B cell (primary cell): ENCODE data around the gene P2RX7. TPM values are rescaled to one million over a fixed set of nuclear protein-coding genes. Genes with fewer than 3 reads are reported as not detected.

Source experiments
- ATAC-seq: fragments of 200-7000 bp; cut with Tn5 transposase; one replicate; pipeline ENCODE4 v1.10.0; 2021; ENCODE audit warnings: low read depth, mild to moderate bottlenecking, moderate number of reproducible peaks, moderate library complexity
- CTCF ChIA-PET: fragments of 350-600 bp; sonication (Branson Sonifier 250); formaldehyde crosslinking; loops from one replicate; lab custom pipeline; 2021; ENCODE audit warnings: antibody characterized with exemption, inconsistent platforms; lab: Charles Lee
- POLR2A ChIA-PET: fragments of 350-600 bp; sonication (Branson Sonifier 250); formaldehyde crosslinking; loops from one replicate; lab custom pipeline; 2021; ENCODE audit warnings: antibody characterized with exemption; lab: Charles Lee
- DNase-seq: peaks from one replicate; pipeline ENCODE4 v3.0.0; 2013
- H2AFZ ChIP-seq: 2 replicates; pipeline ENCODE4 v1.6.1; 2012; ENCODE audit warnings: mild to moderate bottlenecking, low read depth, low read length; ENCODE audit not compliant: insufficient read depth, poor library complexity, severe bottlenecking
- H3K27ac ChIP-seq, 2 donors: 1 replicate in 1 of 2; 2 replicates in 1 of 2; pipeline ENCODE4 v1.5.1; 2012 to 2013; ENCODE audit warnings: low read length in 2 of 2, mild to moderate bottlenecking in 2 of 2, moderate library complexity in 1 of 2
- H3K27me3 ChIP-seq, 4 experiments: fragments of 200-600 bp in 1 of 4; sonication (generic) in 1 of 4; replicated peaks in 1 of 4; 1 replicate in 2 of 4; 2 replicates in 2 of 4; pipeline versions ENCODE4 v1.6.1 to v1.7.0; 2013 to 2016; ENCODE audit warnings: low read length in 3 of 4, mild to moderate bottlenecking in 2 of 4, mixed read lengths in 1 of 4, moderate library complexity in 1 of 4; ENCODE audit not compliant: insufficient read depth in 4 of 4, control insufficient read depth in 3 of 4; ENCODE audit errors: control extremely low read depth in 1 of 4
- H3K36me3 ChIP-seq, 2 experiments: replicated peaks in 1 of 2; 1 replicate in 1 of 2; 2 replicates in 1 of 2; pipeline versions ENCODE4 v1.6.1 to v1.7.1; 2013; ENCODE audit warnings: low read length in 1 of 2; ENCODE audit not compliant: insufficient read depth in 2 of 2, control insufficient read depth in 1 of 2; ENCODE audit errors: control extremely low read depth in 1 of 2, extremely low read depth in 1 of 2
- H3K4me1 ChIP-seq, 2 donors: fragments of 200-600 bp in 1 of 2; sonication (generic) in 1 of 2; 1 replicate in 1 of 2; 2 replicates in 1 of 2; pipeline versions ENCODE4 v1.5.1 to v1.6.1; 2013 to 2017; ENCODE audit warnings: low read length in 2 of 2; ENCODE audit not compliant: control insufficient read depth in 2 of 2, insufficient read depth in 2 of 2
- H3K4me2 ChIP-seq: replicated peaks from 2 replicates; pipeline ENCODE3; 2012; ENCODE audit warnings: mild to moderate bottlenecking, low read depth, low read length; ENCODE audit not compliant: poor library complexity, severe bottlenecking
- H3K4me3 ChIP-seq, 5 experiments: fragments of 200-600 bp in 1 of 5; sonication (generic) in 1 of 5; 1 replicate in 3 of 5; 2 replicates in 2 of 5; pipeline versions ENCODE4 v1.5.1 to v1.7.0; 2011 to 2016; ENCODE audit warnings: low read length in 4 of 5, mild to moderate bottlenecking in 4 of 5, low read depth in 2 of 5, control low read depth in 1 of 5, moderate library complexity in 1 of 5; ENCODE audit not compliant: insufficient read depth in 1 of 5; ENCODE audit errors: control extremely low read depth in 1 of 5, extremely low read depth in 1 of 5
- H3K79me2 ChIP-seq: fragments of 200-600 bp; sonication (generic); one replicate; pipeline ENCODE4 v1.6.0; 2016; ENCODE audit warnings: low read length; ENCODE audit not compliant: control insufficient read depth, insufficient read depth
- H3K9ac ChIP-seq: fragments of 200-600 bp; sonication (generic); 2 replicates; pipeline ENCODE4 v1.6.1; 2017; ENCODE audit warnings: mild to moderate bottlenecking, low read length, moderate library complexity
- H3K9me3 ChIP-seq, 3 donors: one replicate each; pipeline versions ENCODE4 v1.6.1 to v1.7.1; 2013; ENCODE audit warnings: low read length in 2 of 3; ENCODE audit not compliant: control insufficient read depth in 2 of 3, insufficient read depth in 1 of 3; ENCODE audit errors: control extremely low read depth in 1 of 3
- H4K20me1 ChIP-seq: 2 replicates; pipeline ENCODE4 v1.6.0; 2012; ENCODE audit warnings: mild to moderate bottlenecking, low read length; ENCODE audit not compliant: insufficient read depth, control insufficient read depth, poor library complexity, severe bottlenecking
- H3K27ac Mint-ChIP-seq: one replicate; pipeline ENCODE4 v1.8.0; 2021; ENCODE audit warnings: mixed read lengths
- H3K27me3 Mint-ChIP-seq: one replicate; pipeline ENCODE4 v1.8.0; 2021; ENCODE audit warnings: mixed read lengths
- H3K4me1 Mint-ChIP-seq: one replicate; pipeline ENCODE4 v1.8.0; 2021; ENCODE audit warnings: mixed read lengths
- H3K4me3 Mint-ChIP-seq: one replicate; pipeline ENCODE4 v1.8.0; 2021; ENCODE audit warnings: mixed read lengths
- H3K9me3 Mint-ChIP-seq: one replicate; pipeline ENCODE4 v1.8.0; 2022; ENCODE audit warnings: mixed read lengths; ENCODE audit not compliant: insufficient read depth
- EZH2 ChIP-seq: IDR thresholded peaks from 2 replicates; pipeline ENCODE4 v1.6.1; 2012; ENCODE audit warnings: borderline replicate concordance, low read depth, mild to moderate bottlenecking, moderate library complexity, low read length; ENCODE audit not compliant: insufficient read depth, poor library complexity, severe bottlenecking
- WGBS: methylation state at CpG from one replicate; pipeline ENCODE4 v1.1.5; 2013; ENCODE audit warnings: missing lambda C conversion rate; ENCODE audit not compliant: insufficient coverage; 5-methylcytosine and 5-hydroxymethylcytosine counted together
- intact Hi-C: fragments of 100-400 bp; cut with micrococcal nuclease; formaldehyde crosslinking; loops from one replicate; pipeline ENCODE4 v1.10.0; 2022
- polyA plus RNA-seq: library from polyadenylated mRNA; depleted of rRNA; stranded (reverse); fragments of >200 nt; gene quantifications from 2 replicates; pipeline ENCODE4 v1.2.3, GENCODE V29; 2012
- total RNA-seq, 2 donors: library from RNA; stranded (reverse); fragments of 120-200 nt in 1 of 2; gene quantifications; 1 replicate in 1 of 2; 2 replicates in 1 of 2; pipeline versions ENCODE4 v1.2.3 to v1.2.4, GENCODE V29; 2013 to 2022
- TF ChIP-seq, protein P1 (sequence below): fragments of 200-600 bp; IDR thresholded peaks from one replicate; pipeline ENCODE4 v1.8.0; 2022; ENCODE audit warnings: antibody characterized with exemption, mild to moderate bottlenecking

Gene P2RX7
- total and polyA plus RNA-seq, 2 donors (not counting 1 experiment from before 2014, with no cell fraction given) = 5.3 to 6.3 TPM

DNA sequence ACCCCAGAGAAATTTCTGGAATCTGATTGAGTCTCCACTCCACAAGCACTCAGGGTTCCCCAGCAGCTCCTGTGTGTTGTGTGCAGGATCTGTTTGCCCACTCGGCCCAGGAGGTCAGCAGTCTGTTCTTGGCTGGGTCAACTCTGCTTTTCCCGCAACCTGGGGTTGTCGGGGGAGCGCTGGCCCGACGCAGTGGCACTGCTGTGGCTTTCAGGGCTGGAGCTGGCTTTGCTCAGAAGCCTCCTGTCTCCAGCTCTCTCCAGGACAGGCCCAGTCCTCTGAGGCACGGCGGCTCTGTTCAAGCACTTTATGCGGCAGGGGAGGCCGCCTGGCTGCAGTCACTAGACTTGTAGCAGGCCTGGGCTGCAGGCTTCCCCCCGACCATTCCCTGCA lies 100.9 kb downstream of the P2RX7 start:
- TF ChIP-seq EZH2 = no peak
- TF ChIP-seq, protein P1, sequence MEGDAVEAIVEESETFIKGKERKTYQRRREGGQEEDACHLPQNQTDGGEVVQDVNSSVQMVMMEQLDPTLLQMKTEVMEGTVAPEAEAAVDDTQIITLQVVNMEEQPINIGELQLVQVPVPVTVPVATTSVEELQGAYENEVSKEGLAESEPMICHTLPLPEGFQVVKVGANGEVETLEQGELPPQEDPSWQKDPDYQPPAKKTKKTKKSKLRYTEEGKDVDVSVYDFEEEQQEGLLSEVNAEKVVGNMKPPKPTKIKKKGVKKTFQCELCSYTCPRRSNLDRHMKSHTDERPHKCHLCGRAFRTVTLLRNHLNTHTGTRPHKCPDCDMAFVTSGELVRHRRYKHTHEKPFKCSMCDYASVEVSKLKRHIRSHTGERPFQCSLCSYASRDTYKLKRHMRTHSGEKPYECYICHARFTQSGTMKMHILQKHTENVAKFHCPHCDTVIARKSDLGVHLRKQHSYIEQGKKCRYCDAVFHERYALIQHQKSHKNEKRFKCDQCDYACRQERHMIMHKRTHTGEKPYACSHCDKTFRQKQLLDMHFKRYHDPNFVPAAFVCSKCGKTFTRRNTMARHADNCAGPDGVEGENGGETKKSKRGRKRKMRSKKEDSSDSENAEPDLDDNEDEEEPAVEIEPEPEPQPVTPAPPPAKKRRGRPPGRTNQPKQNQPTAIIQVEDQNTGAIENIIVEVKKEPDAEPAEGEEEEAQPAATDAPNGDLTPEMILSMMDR = no peak
- Histone ChIP-seq H3K4me1 (no peaks in the 10 kb centered on the region), H3K4me3 (no peak overlapping the region), H2AFZ (no peak overlapping the region), H3K27ac (no peak overlapping the region), H3K4me2 (no peak overlapping the region), H3K9me3 (no peaks in the 10 kb centered on the region), H4K20me1 (no peaks in the 10 kb centered on the region), H3K36me3 (peaks cover 0 to 22% of the 10 kb centered on the region in 2 experiments), H3K79me2 (no peaks in the 10 kb centered on the region), H3K9ac (no peak overlapping the region), H3K27me3 (no peaks in the 10 kb centered on the region)
- Mint-ChIP-seq H3K4me3 (no peak overlapping the region), H3K27ac (no peak overlapping the region), H3K9me3 (no peaks in the 10 kb centered on the region), H3K4me1 (peaks cover 7% of the 10 kb centered on the region), H3K27me3 (no peaks in the 10 kb centered on the region)
- DNase-seq (no peak), ATAC-seq (no peak)
- ChIA-PET POLR2A (no interaction called here), CTCF (no interaction called here)
- intact Hi-C loops = loop anchor here (5.0 kb wide), 1 partner anchor 651 kb away; the partner anchor contains the start of gene POP5
- WGBS = 97% methylated on average over 11 of the region's 11 CpGs

DNA sequence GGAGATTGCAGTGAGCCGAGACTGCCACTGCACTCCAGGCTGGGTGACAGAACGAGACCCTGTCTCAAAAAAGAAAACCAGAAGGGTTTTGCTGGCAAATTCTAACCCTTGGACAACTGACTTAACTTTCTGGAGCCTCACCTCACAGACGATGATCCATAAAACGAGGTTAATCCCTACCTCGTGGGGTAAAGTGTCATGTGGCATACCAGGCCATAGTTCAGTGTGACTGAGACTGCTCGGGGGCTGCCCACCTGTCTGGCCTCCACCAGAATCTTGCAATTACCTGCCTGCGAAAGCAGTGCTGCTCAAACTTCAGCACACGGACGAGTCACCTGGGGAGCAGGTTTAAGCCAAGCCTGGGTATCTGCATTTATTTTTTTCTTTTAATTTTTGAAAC lies 104.1 kb downstream of the P2RX7 start:
- H3K79me2 ChIP-seq = no peaks in the 10 kb centered on the region
- H3K27me3 Mint-ChIP-seq = no peaks in the 10 kb centered on the region
- no peak overlapping the region for H3K4me3 ChIP-seq
- TF ChIP-seq, protein P1 = no peak
- no peak for TF ChIP-seq EZH2
- 96% methylated on average over 9 of the region's 9 CpGs for WGBS
- no peak overlapping the region for H3K9ac ChIP-seq
- no peaks in the 10 kb centered on the region for H3K9me3 Mint-ChIP-seq
- H3K36me3 ChIP-seq = peaks cover 0 to 16% of the 10 kb centered on the region in 2 experiments
- DNase-seq = no peak
- H4K20me1 ChIP-seq = no peaks in the 10 kb centered on the region
- H3K9me3 ChIP-seq = no peaks in the 10 kb centered on the region
- H3K4me2 ChIP-seq = no peak overlapping the region
- H2AFZ ChIP-seq = no peak overlapping the region
- no peak overlapping the region for H3K27ac Mint-ChIP-seq
- H3K4me1 ChIP-seq = peaks cover 26 to 30% of the 10 kb centered on the region in 2 donors
- H3K27ac ChIP-seq = no peak overlapping the region
- ChIA-PET CTCF (no interaction called here), POLR2A (no interaction called here)
- H3K4me1 Mint-ChIP-seq = peaks cover 32% of the 10 kb centered on the region
- no peak for ATAC-seq
- H3K4me3 Mint-ChIP-seq = no peak overlapping the region
- H3K27me3 ChIP-seq = no peaks in the 10 kb centered on the region
- intact Hi-C loops = no loop called here
